Activated naive CD8-positive, alpha-beta T cell treated with anti-CD3 and anti-CD28 coated beads for 36 hours (primary cell): ENCODE data around the gene SDHA. TPM values are rescaled to one million over a fixed set of nuclear protein-coding genes. Genes with fewer than 3 reads are reported as not detected.
"Not testable (repeated sequence)": the region's sequence is repeated elsewhere in the genome, so short reads cannot be mapped to it uniquely, and the experiment has no call there.

ENCODE experiments used
- DNase-seq: peaks from one replicate; pipeline ENCODE4 v3.0.0; 2021
- H3K27ac Mint-ChIP-seq: one replicate; pipeline ENCODE4 v1.8.0; 2022; ENCODE audit warnings: mild to moderate bottlenecking, moderate library complexity, mixed read lengths
- H3K27me3 Mint-ChIP-seq: one replicate; pipeline ENCODE4 v1.8.0; 2022; ENCODE audit warnings: mild to moderate bottlenecking, mixed read lengths
- H3K36me3 Mint-ChIP-seq: one replicate; pipeline ENCODE4 v1.8.0; 2021; ENCODE audit warnings: mild to moderate bottlenecking, mixed read lengths
- H3K4me1 Mint-ChIP-seq: one replicate; pipeline ENCODE4 v1.8.0; 2021; ENCODE audit warnings: mixed read lengths
- H3K4me3 Mint-ChIP-seq: one replicate; pipeline ENCODE4 v1.8.0; 2022; ENCODE audit warnings: mild to moderate bottlenecking, moderate library complexity, mixed read lengths
- H3K9me3 Mint-ChIP-seq: one replicate; pipeline ENCODE4 v1.8.0; 2022; ENCODE audit warnings: mixed read lengths
- total RNA-seq, 2 experiments: library from RNA; stranded (reverse); gene quantifications; one replicate each; pipeline ENCODE4 v1.2.3, GENCODE V29; 2021

SDHA gene
- total RNA-seq, 2 experiments from 2014 or later = 146 to 149 TPM

GRCh38 chr5:218457-219291, 554 bp downstream of the SDHA start:
- Mint-ChIP-seq H3K9me3 (no peaks in the 10 kb centered on the region), H3K27me3 (no peaks in the 10 kb centered on the region), H3K36me3 (peaks cover 19% of the 10 kb centered on the region), H3K27ac (peak overlapping the region; percentile 91), H3K4me3 (peak overlapping the region; percentile 94), H3K4me1 (peaks cover 60% of the 10 kb centered on the region)
- DNase-seq = peak; percentile 30

GRCh38 chr5:219460-219863, 1.3 kb downstream of the SDHA start:
- peaks cover 56% of the 10 kb centered on the region for H3K4me1 Mint-ChIP-seq
- peaks cover 11% of the 10 kb centered on the region for H3K36me3 Mint-ChIP-seq

DNA sequence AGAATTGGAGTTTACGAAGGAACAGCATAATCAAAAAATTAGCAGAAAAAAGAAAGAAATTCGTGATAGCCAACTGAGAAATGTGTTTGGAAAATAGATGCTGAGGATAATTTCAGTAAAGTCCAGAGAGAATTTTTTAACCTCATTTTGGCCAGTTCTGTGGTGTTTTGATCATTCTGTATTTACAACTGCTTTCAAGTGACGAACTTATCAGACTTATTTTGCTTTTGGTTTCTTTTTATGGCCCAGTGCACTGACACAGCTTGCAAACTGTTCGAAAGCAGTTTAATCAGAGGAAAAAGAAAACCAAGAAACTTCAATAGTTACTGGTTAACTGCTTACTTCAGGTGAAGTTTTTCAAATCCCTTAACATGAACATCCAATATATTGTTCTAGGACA, 1.9 kb downstream of the SDHA start:
- H3K9me3 Mint-ChIP-seq = no peaks in the 10 kb centered on the region
- peaks cover 52% of the 10 kb centered on the region for H3K4me1 Mint-ChIP-seq
- no peaks in the 10 kb centered on the region for H3K27me3 Mint-ChIP-seq
- peaks cover 8% of the 10 kb centered on the region for H3K36me3 Mint-ChIP-seq
- peak overlapping the region; percentile 94 for H3K4me3 Mint-ChIP-seq
- H3K27ac Mint-ChIP-seq = peak overlapping the region; percentile 91
- DNase-seq = no peak

More at GRCh38 chr5:219460-219863, 1.3 kb downstream of the SDHA start:
- Mint-ChIP-seq H3K27me3 (no peaks in the 10 kb centered on the region), H3K4me3 (peak overlapping the region; percentile 94), H3K9me3 (no peaks in the 10 kb centered on the region), H3K27ac (peak overlapping the region; percentile 91)
- peak; percentile 35 for DNase-seq

- not testable (repeated sequence) for DNase-seq, H3K27me3 Mint-ChIP-seq, H3K9me3 Mint-ChIP-seq
- Mint-ChIP-seq H3K36me3 (peaks cover 16% of the 10 kb centered on the region), H3K27ac (peak overlapping the region; percentile 84), H3K4me1 (peaks cover 40% of the 10 kb centered on the region), H3K4me3 (peak overlapping the region; percentile 0)
Measured at GRCh38 chr5:222951-223715, 5.0 kb downstream of the SDHA start.

- Mint-ChIP-seq H3K9me3 (no peaks in the 10 kb centered on the region), H3K4me3 (no peak overlapping the region), H3K27me3 (no peaks in the 10 kb centered on the region), H3K27ac (no peak overlapping the region), H3K36me3 (peaks cover 17% of the 10 kb centered on the region), H3K4me1 (peaks cover 40% of the 10 kb centered on the region)
- DNase-seq = no peak
Measured at GRCh38 chr5:223791-224190, 5.7 kb downstream of the SDHA start.

GRCh38 chr5:225334-225733, 7.2 kb downstream of the SDHA start:
- H3K27ac Mint-ChIP-seq = no peak overlapping the region
- DNase-seq = no peak
- H3K4me3 Mint-ChIP-seq = no peak overlapping the region
- H3K9me3 Mint-ChIP-seq = no peaks in the 10 kb centered on the region
- H3K4me1 Mint-ChIP-seq = peaks cover 34% of the 10 kb centered on the region
- peaks cover 22% of the 10 kb centered on the region for H3K36me3 Mint-ChIP-seq
- no peaks in the 10 kb centered on the region for H3K27me3 Mint-ChIP-seq

DNA sequence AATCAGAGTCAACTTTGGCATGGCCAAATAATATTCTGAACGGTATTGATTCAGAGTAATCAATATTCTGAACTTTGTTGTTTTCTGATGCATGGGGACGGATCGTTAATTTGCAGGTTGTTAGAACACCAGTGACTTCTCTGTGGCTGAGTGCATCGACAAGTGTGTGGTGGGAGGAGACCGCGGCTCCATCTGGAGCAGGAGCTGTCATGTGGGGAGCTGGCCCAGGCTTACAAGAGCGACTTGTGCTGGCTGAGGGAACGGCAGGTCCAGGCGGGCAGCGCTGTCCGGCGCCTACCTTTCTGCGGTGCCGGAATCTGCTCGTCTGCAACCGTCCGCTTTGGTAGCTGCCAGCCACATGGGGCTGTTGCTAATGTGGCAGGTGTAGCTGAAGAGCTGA, 9.3 kb downstream of the SDHA start:
- H3K4me1 Mint-ChIP-seq = peaks cover 15% of the 10 kb centered on the region
- H3K36me3 Mint-ChIP-seq = peaks cover 28% of the 10 kb centered on the region
- not testable (repeated sequence) for H3K4me3 Mint-ChIP-seq, H3K9me3 Mint-ChIP-seq, H3K27me3 Mint-ChIP-seq, DNase-seq, H3K27ac Mint-ChIP-seq

- DNase-seq = no peak
- H3K27me3 Mint-ChIP-seq = no peaks in the 10 kb centered on the region
- H3K4me1 Mint-ChIP-seq = peaks cover 3% of the 10 kb centered on the region
- peaks cover 31% of the 10 kb centered on the region for H3K36me3 Mint-ChIP-seq
- no peak overlapping the region for H3K4me3 Mint-ChIP-seq
- H3K27ac Mint-ChIP-seq = no peak overlapping the region
- no peaks in the 10 kb centered on the region for H3K9me3 Mint-ChIP-seq
Measured at GRCh38 chr5:228886-229285, 10.8 kb downstream of the SDHA start.

DNA sequence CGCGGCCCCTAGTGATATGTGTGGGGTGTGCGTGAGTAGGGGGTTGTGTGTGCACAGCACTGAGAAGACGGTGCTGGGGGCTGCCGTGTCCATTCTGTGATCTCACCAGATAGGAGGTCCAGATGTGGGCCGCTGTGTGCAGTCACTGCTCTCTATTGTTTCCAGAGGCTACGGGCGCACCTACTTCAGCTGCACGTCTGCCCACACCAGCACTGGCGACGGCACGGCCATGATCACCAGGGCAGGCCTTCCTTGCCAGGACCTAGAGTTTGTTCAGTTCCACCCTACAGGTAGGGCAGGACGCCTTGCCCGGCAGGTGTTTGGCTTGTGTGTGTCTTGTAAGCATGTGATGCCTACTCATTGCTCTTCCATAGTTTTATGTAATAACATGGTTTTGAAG, 12.6 kb downstream of the SDHA start:
- Mint-ChIP-seq H3K27ac (no peak overlapping the region), H3K36me3 (peaks cover 30% of the 10 kb centered on the region), H3K27me3 (no peaks in the 10 kb centered on the region), H3K9me3 (no peaks in the 10 kb centered on the region), H3K4me3 (no peak overlapping the region), H3K4me1 (no peaks in the 10 kb centered on the region)
- DNase-seq = no peak

DNA sequence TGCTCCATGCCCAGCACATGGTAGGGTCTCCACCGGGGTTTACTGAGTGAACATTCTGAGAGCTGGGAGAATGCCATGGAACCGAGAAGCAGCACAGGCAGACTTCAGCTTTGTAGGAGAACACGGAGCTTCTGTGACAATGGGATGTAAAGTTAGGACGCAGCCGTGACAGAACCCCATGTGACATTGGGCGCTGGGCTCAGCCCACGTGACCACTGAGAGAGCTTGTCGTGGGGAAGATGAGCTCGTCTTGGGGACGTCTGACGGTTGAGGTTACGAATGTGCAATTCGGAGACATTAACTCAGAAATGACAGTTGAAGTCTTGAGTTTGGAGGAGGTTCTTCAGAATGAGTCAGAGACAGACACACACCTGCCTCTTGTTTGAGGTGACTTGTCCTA, 13.5 kb downstream of the SDHA start:
- H3K4me1 Mint-ChIP-seq = no peaks in the 10 kb centered on the region
- H3K36me3 Mint-ChIP-seq = peaks cover 30% of the 10 kb centered on the region
- no peaks in the 10 kb centered on the region for H3K9me3 Mint-ChIP-seq
- H3K27me3 Mint-ChIP-seq = no peaks in the 10 kb centered on the region
- no peak for DNase-seq
- no peak overlapping the region for H3K4me3 Mint-ChIP-seq
- peak overlapping the region; percentile 56 for H3K27ac Mint-ChIP-seq

- H3K36me3 Mint-ChIP-seq = peaks cover 24% of the 10 kb centered on the region
- H3K9me3 Mint-ChIP-seq, H3K4me1 Mint-ChIP-seq, H3K4me3 Mint-ChIP-seq, H3K27me3 Mint-ChIP-seq, H3K27ac Mint-ChIP-seq, DNase-seq: not testable (repeated sequence)
Measured at GRCh38 chr5:233426-233825, 15.3 kb downstream of the SDHA start.

GRCh38 chr5:234450-234849, 16.3 kb downstream of the SDHA start:
- Mint-ChIP-seq H3K4me3 (no peak overlapping the region), H3K9me3 (no peaks in the 10 kb centered on the region), H3K36me3 (peaks cover 21% of the 10 kb centered on the region), H3K27ac (no peak overlapping the region), H3K4me1 (no peaks in the 10 kb centered on the region), H3K27me3 (no peaks in the 10 kb centered on the region)
- no peak for DNase-seq

DNA sequence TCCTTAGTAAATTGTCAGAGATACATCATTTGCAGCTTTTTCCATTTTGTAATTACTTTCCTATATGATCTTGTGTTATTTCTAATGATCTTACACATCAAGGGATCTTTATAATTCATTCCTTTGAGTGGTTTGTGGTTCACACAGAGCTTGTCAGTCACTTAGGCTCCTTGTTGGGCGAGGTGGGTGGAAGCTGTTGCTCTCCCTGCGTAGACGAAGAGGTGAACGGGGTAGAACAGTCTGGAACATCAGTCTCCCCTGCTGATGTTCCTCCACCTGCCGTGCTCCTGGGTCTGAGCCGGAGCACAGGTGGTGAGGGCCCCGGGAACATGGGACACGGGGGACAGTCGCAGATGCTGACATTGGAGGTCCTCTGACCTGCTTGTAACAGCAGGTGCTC, 17.4 kb downstream of the SDHA start:
- not testable (repeated sequence) for H3K9me3 Mint-ChIP-seq, H3K4me1 Mint-ChIP-seq, DNase-seq, H3K4me3 Mint-ChIP-seq, H3K27me3 Mint-ChIP-seq, H3K27ac Mint-ChIP-seq
- H3K36me3 Mint-ChIP-seq = peaks cover 30% of the 10 kb centered on the region

GRCh38 chr5:237931-238330, 19.8 kb downstream of the SDHA start:
- peaks cover 46% of the 10 kb centered on the region for H3K36me3 Mint-ChIP-seq
- H3K9me3 Mint-ChIP-seq, DNase-seq, H3K27ac Mint-ChIP-seq, H3K4me3 Mint-ChIP-seq, H3K4me1 Mint-ChIP-seq, H3K27me3 Mint-ChIP-seq: not testable (repeated sequence)

GRCh38 chr5:240550-240949, 22.4 kb downstream of the SDHA start:
- not testable (repeated sequence) for H3K9me3 Mint-ChIP-seq, H3K27me3 Mint-ChIP-seq, DNase-seq, H3K4me3 Mint-ChIP-seq, H3K27ac Mint-ChIP-seq
- Mint-ChIP-seq H3K4me1 (peaks cover 14% of the 10 kb centered on the region), H3K36me3 (peaks cover 48% of the 10 kb centered on the region)
